HCT116 (cell line): ENCODE data around the gene PKP1. TPM values are rescaled to one million over a fixed set of nuclear protein-coding genes. Genes with fewer than 3 reads are reported as not detected.

Experiments
- ATAC-seq: fragments of 200-7000 bp; cut with Tn5 transposase; 2 replicates; pipeline ENCODE4 v1.9.1; 2020; ENCODE audit warnings: mild to moderate bottlenecking, moderate library complexity
- BruUV-seq: library from RNA; stranded (reverse); fragments of 400-500 nt; replicated peaks from 2 replicates; lab custom pipeline; 2021; lab: Mats Ljungman, UMichigan
- CTCF ChIA-PET: fragments of 300-600 bp; sonication (Branson Sonifier 250); formaldehyde crosslinking; loops from one replicate; lab custom pipeline; 2021; ENCODE audit warnings: antibody characterized with exemption; lab: Charles Lee
- POLR2A ChIA-PET: fragments of 300-600, 350-600 bp; sonication (Branson Sonifier 250); formaldehyde crosslinking; loops from one replicate; lab custom pipeline; 2021; ENCODE audit warnings: antibody characterized with exemption; lab: Charles Lee
- RAD21 ChIA-PET, 2 experiments: fragments of 300-600 bp; sonication (Branson Sonifier 250); formaldehyde crosslinking; loops; one replicate each; lab custom pipeline; 2023; ENCODE audit warnings: low total read pairs in 2 of 2; ENCODE audit not compliant: uncharacterized antibody in 2 of 2, unreplicated experiment in 2 of 2, low non-redundant PET in 1 of 2; lab: Charles Lee
- DNase-seq: peaks from one replicate; pipeline ENCODE4 v3.0.0-alpha.2; 2010; ENCODE audit warnings: low read depth, low spot score
- H2AFZ ChIP-seq: fragments of 200-600 bp; shearing (Covaris generic), sonication (generic); 2 replicates; pipeline ENCODE4 v1.6.1; 2017; ENCODE audit warnings: low read depth, mixed run types, mixed read lengths, antibody characterized with exemption, low read length; ENCODE audit not compliant: poor library complexity, severe bottlenecking
- H3K27ac ChIP-seq: 2 replicates; pipeline ENCODE4 v1.5.1; 2012; ENCODE audit warnings: low read depth, low read length
- H3K27me3 ChIP-seq: fragments of 200-600 bp; sonication (generic); 2 replicates; pipeline ENCODE4 v1.6.1; 2016; ENCODE audit warnings: mixed run types, low read length, mixed read lengths; ENCODE audit not compliant: insufficient read depth
- H3K36me3 ChIP-seq, 2 experiments: fragments of 200-500 bp in 1 of 2; fragments of 200-600 bp in 1 of 2; sonication (Bioruptor generic) in 1 of 2; sonication (generic) in 1 of 2; 2 replicates each; pipeline versions ENCODE4 v1.5.1 to v1.6.1; 2014 to 2016; ENCODE audit warnings: low read length in 2 of 2, inconsistent platforms in 1 of 2, mixed read lengths in 1 of 2, mixed run types in 1 of 2; ENCODE audit not compliant: insufficient read depth in 2 of 2, control insufficient read depth in 1 of 2
- H3K4me1 ChIP-seq, 2 experiments: fragments of 200-600 bp in 1 of 2; sonication (generic) in 1 of 2; 2 replicates each; pipeline versions ENCODE4 v1.5.1 to v1.6.1; 2012 to 2017; ENCODE audit warnings: low read length in 2 of 2, inconsistent platforms in 1 of 2, mild to moderate bottlenecking in 1 of 2, mixed read lengths in 1 of 2, mixed run types in 1 of 2, moderate library complexity in 1 of 2; ENCODE audit not compliant: insufficient read depth in 2 of 2, control insufficient read depth in 1 of 2
- H3K4me2 ChIP-seq: fragments of 200-600 bp; sonication (generic); 2 replicates; pipeline ENCODE4 v1.6.1; 2017; ENCODE audit warnings: mixed run types, low read length, mixed read lengths
- H3K4me3 ChIP-seq, 2 experiments: fragments of 200-600 bp in 1 of 2; sonication (generic) in 1 of 2; replicated peaks in 1 of 2; 2 replicates each; pipeline ENCODE4 v1.5.1; 2011 to 2016; ENCODE audit warnings: low read length in 2 of 2, control low read depth in 1 of 2, low read depth in 1 of 2, mild to moderate bottlenecking in 1 of 2, mixed read lengths in 1 of 2, mixed run types in 1 of 2
- H3K79me2 ChIP-seq: fragments of 200-600 bp; sonication (generic); 2 replicates; pipeline ENCODE4 v1.6.1; 2017; ENCODE audit warnings: mild to moderate bottlenecking, mixed run types, low read length, moderate library complexity, mixed read lengths; ENCODE audit not compliant: insufficient read depth
- H3K9ac ChIP-seq: fragments of 200-600 bp; sonication (generic); 2 replicates; pipeline ENCODE4 v1.6.1; 2016; ENCODE audit warnings: low read length, mixed read lengths
- H3K9me2 ChIP-seq: fragments of 200-600 bp; sonication (generic), shearing (Covaris generic); 2 replicates; pipeline ENCODE4 v1.6.1; 2017; ENCODE audit warnings: mixed run types, mild to moderate bottlenecking, moderate library complexity; ENCODE audit not compliant: insufficient read depth
- H3K9me3 ChIP-seq, 2 experiments: fragments of 200-500 bp in 1 of 2; fragments of 200-600 bp in 1 of 2; sonication (Bioruptor generic) in 1 of 2; sonication (generic) in 1 of 2; 2 replicates each; pipeline ENCODE4 v1.6.1; 2014 to 2017; ENCODE audit warnings: low read length in 2 of 2, mixed read lengths in 2 of 2, inconsistent platforms in 1 of 2, low read depth in 1 of 2, mild to moderate bottlenecking in 1 of 2, mixed run types in 1 of 2, moderate library complexity in 1 of 2; ENCODE audit not compliant: control insufficient read depth in 1 of 2, insufficient read depth in 1 of 2
- H4K20me1 ChIP-seq: fragments of 200-600 bp; sonication (generic), shearing (Covaris generic); 2 replicates; pipeline ENCODE4 v1.6.1; 2017; ENCODE audit warnings: mixed run types, mild to moderate bottlenecking, moderate library complexity; ENCODE audit not compliant: insufficient read depth
- CEBPB ChIP-seq: IDR thresholded peaks from 2 replicates; pipeline ENCODE4 v1.6.1; 2012; ENCODE audit warnings: low read depth
- FOSL1 ChIP-seq: IDR thresholded peaks from 2 replicates; pipeline ENCODE4 v1.6.1; 2012; ENCODE audit warnings: low read depth
- POLR2A ChIP-seq: IDR thresholded peaks from 2 replicates; pipeline ENCODE4 v1.7.0; 2011; ENCODE audit warnings: borderline replicate concordance; ENCODE audit not compliant: insufficient read depth, insufficient read length; ENCODE audit errors: extremely low read depth
- POLR2AphosphoS5 ChIP-seq: IDR thresholded peaks from 2 replicates; pipeline ENCODE4 v1.6.1; 2011; ENCODE audit warnings: mild to moderate bottlenecking, low read depth, low read length, moderate library complexity
- RAD21 ChIP-seq: IDR thresholded peaks from 2 replicates; pipeline ENCODE4 v1.6.1; 2012; ENCODE audit warnings: low read depth, mild to moderate bottlenecking
- SP1 ChIP-seq: IDR thresholded peaks from 2 replicates; pipeline ENCODE4 v1.6.1; 2012; ENCODE audit warnings: low read depth
- SRF ChIP-seq: IDR thresholded peaks from 2 replicates; pipeline ENCODE4 v1.6.1; 2012; ENCODE audit warnings: low read depth
- TCF7L2 ChIP-seq: IDR thresholded peaks from 2 replicates; pipeline ENCODE4 v1.7.0; 2011; ENCODE audit warnings: borderline replicate concordance, inconsistent platforms; ENCODE audit not compliant: insufficient read depth, insufficient read length; ENCODE audit errors: extremely low read depth
- YY1 ChIP-seq: IDR thresholded peaks from 2 replicates; pipeline ENCODE4 v1.6.1; 2011; ENCODE audit warnings: low read length, low read depth, moderate library complexity, mild to moderate bottlenecking; ENCODE audit not compliant: insufficient replicate concordance; ENCODE audit errors: extremely low read depth
- intact Hi-C: fragments of 100-400 bp; cut with micrococcal nuclease; formaldehyde crosslinking; loops from 2 replicates; pipeline ENCODE4 v1.10.0; 2022
- total RNA-seq: library from RNA; stranded (reverse); gene quantifications from one replicate; pipeline ENCODE4 v1.2.1, GENCODE V29; 2021; ENCODE audit not compliant: unreplicated experiment
- TF ChIP-seq, protein P1 (sequence below): IDR thresholded peaks from 2 replicates; pipeline ENCODE4 v1.6.1; 2012
- TF ChIP-seq, protein P2 (sequence below): IDR thresholded peaks from 2 replicates; pipeline ENCODE4 v1.6.1; 2011; ENCODE audit warnings: mild to moderate bottlenecking, low read length, moderate library complexity; ENCODE audit not compliant: insufficient replicate concordance; ENCODE audit errors: extremely low read depth
- TF ChIP-seq, protein P3 (sequence below), 3 experiments: fragments of 200-600 bp in 1 of 3; sonication (generic) in 1 of 3; IDR thresholded peaks in 2 of 3; conservative IDR thresholded peaks in 1 of 3; 2 replicates each; pipeline ENCODE4 v1.5.1; 2012 to 2017; ENCODE audit warnings: low read depth in 2 of 3, low read length in 2 of 3, antibody characterized with exemption in 1 of 3, borderline replicate concordance in 1 of 3, control low read depth in 1 of 3, mild to moderate bottlenecking in 1 of 3, mixed read lengths in 1 of 3, mixed run types in 1 of 3, moderate library complexity in 1 of 3; ENCODE audit not compliant: insufficient read depth in 1 of 3

The PKP1 gene
- total RNA-seq, 1 experiment from 2014 or later: 0.07 TPM

DNA sequence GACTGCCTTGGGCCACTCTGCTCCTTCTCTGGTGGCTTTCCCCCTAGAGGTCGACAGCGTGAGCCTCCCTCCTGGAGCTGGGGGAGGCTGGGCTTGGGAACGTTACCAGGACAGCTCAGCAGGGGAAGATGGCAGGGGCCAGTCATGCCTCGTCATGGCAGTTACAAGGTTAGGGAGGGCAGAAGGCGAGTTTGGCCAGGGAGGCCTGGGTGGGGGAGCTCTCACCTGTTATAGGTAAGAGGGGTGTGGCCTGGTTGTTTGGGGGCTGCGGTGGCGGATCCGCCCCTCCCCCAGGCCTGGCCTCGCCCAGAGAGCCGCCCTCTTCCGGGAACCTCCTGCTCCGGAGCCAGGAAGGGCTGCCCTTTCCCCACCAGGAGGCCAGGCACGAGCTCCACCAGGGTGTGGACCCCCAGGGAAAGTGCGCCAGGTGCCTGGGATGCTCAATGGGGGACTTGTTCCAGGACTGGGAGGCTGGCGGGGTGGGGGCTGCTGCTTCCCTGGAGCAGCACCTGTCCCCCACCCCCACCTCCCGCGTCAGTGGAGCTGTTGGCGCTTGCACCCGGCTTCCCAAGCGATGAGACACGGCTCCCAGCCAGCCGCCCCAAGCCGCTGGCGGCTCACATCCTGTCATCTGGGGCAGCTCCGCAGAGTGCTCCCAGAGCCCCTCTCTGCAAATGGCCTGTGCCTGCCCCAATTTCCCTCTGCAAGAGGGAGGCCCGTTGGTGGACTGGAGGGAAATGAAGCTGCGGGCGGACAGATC, 23.6 kb upstream of the PKP1 start:
- Histone ChIP-seq H3K4me3 (peak overlapping the region; percentile 50 to 66), H3K27ac (peak overlapping the region; percentile 68), H3K9me2 (no peaks in the 10 kb centered on the region), H3K4me1 (peaks cover 15 to 23% of the 10 kb centered on the region in 2 experiments), H4K20me1 (no peaks in the 10 kb centered on the region), H3K27me3 (no peaks in the 10 kb centered on the region), H3K79me2 (no peaks in the 10 kb centered on the region), H3K4me2 (peak overlapping the region; percentile 100), H2AFZ (peak overlapping the region; percentile 14), H3K9ac (peak overlapping the region; percentile 65), H3K9me3 (no peaks in the 10 kb centered on the region), H3K36me3 (no peaks in the 10 kb centered on the region)
- intact Hi-C loops: no loop called here
- ChIA-PET CTCF (interaction anchor here (0.8 to 3.4 kb wide), 7 partner anchors 9 to 253 kb away, joined by 3 to 31 read pairs (median 5); no protein-coding TSS in a partner anchor), RAD21 (interaction anchor here (1.0 to 1.6 kb wide), 2 partner anchors 40 to 101 kb away, joined by 4 to 6 read pairs; no protein-coding TSS in a partner anchor), POLR2A (interaction anchor here (0.7 to 1.5 kb wide), 6 partner anchors 9 to 182 kb away, joined by 3 to 5 read pairs (median 4); no protein-coding TSS in a partner anchor)
- no peak for TF ChIP-seq YY1
- TF ChIP-seq SP1: no peak; the same call in 1 of the 2 replicates
- TF ChIP-seq, protein P1, sequence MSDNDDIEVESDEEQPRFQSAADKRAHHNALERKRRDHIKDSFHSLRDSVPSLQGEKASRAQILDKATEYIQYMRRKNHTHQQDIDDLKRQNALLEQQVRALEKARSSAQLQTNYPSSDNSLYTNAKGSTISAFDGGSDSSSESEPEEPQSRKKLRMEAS: peak; percentile 76
- TF ChIP-seq CEBPB: no peak
- TF ChIP-seq, protein P2, sequence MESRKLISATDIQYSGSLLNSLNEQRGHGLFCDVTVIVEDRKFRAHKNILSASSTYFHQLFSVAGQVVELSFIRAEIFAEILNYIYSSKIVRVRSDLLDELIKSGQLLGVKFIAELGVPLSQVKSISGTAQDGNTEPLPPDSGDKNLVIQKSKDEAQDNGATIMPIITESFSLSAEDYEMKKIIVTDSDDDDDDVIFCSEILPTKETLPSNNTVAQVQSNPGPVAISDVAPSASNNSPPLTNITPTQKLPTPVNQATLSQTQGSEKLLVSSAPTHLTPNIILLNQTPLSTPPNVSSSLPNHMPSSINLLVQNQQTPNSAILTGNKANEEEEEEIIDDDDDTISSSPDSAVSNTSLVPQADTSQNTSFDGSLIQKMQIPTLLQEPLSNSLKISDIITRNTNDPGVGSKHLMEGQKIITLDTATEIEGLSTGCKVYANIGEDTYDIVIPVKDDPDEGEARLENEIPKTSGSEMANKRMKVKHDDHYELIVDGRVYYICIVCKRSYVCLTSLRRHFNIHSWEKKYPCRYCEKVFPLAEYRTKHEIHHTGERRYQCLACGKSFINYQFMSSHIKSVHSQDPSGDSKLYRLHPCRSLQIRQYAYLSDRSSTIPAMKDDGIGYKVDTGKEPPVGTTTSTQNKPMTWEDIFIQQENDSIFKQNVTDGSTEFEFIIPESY: no peak
- no peak for TF ChIP-seq FOSL1
- peak; percentile 38 for TF ChIP-seq POLR2A
- TF ChIP-seq SRF: no peak
- TF ChIP-seq, protein P3, sequence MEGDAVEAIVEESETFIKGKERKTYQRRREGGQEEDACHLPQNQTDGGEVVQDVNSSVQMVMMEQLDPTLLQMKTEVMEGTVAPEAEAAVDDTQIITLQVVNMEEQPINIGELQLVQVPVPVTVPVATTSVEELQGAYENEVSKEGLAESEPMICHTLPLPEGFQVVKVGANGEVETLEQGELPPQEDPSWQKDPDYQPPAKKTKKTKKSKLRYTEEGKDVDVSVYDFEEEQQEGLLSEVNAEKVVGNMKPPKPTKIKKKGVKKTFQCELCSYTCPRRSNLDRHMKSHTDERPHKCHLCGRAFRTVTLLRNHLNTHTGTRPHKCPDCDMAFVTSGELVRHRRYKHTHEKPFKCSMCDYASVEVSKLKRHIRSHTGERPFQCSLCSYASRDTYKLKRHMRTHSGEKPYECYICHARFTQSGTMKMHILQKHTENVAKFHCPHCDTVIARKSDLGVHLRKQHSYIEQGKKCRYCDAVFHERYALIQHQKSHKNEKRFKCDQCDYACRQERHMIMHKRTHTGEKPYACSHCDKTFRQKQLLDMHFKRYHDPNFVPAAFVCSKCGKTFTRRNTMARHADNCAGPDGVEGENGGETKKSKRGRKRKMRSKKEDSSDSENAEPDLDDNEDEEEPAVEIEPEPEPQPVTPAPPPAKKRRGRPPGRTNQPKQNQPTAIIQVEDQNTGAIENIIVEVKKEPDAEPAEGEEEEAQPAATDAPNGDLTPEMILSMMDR (IDR thresholded peaks at IDR 0.05 in 2 of 3, conservative IDR thresholded peaks at IDR 0.05 in 1 of 3; ENCODE audit: borderline replicate concordance in 1 of 3, insufficient read depth in 1 of 3, low read depth in 2 of 3, low read length in 2 of 3): peak in 1 of 3 experiments; percentile 32; a peak in 2 of 6 replicates
- TF ChIP-seq RAD21: peak; percentile 25
- peak; percentile 79 for TF ChIP-seq POLR2AphosphoS5
- TF ChIP-seq TCF7L2: peak; percentile 67
- DNase-seq: no peak
- ATAC-seq: peak; percentile 87
- BruUV-seq: TSS peak; percentile 52
